ENCODE results near the gene PTPN1.

PTPN1 gene

DNA sequence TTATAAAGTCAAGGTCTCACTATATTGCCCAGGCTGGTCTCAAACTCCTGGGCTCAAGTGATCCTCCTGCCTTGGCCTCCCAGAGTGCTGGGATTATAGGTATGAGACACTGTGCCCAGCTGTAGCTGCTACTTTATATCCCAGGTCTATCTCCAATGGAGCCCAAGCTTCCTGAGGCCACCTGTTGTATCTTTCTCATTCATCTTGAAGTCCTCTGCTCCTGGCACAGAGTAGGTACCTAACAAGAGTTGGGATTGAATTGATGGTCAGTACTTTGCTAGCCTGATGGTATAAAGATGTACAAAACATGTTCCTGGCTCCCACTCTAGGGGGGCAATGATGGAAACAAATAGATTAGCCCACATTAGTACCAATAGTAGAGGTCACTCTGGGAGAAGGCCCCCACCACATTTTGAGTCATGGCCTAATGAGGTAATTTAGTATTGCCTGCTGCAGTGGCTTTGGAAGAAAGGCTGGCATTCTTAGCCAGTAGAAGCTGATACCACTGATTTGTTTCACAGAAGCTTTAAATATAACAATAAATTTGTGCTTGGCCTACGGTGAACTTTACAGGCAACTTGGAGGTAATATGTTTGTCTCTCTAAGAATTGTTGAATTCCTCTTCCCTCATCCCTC, 5.4 kb downstream of the PTPN1 start:
- Histone ChIP-seq H3K27me3 (no peaks in the 10 kb centered on the region), H3K27ac (peak overlapping the region; percentile 80), H3K36me3 (no peaks in the 10 kb centered on the region), H3K4me3 (ENCODE audit: low read depth in 1 of 2, low read length in 1 of 2) (peak overlapping the region; percentile 4 to 6), H3K9me3 (no peaks in the 10 kb centered on the region), H3K4me1 (ENCODE audit: control insufficient read depth in 1 of 2, insufficient read depth in 1 of 2, low read depth in 1 of 2, low read length in 1 of 2) (peaks cover 98 to 99% of the 10 kb centered on the region in 2 experiments)
- TF ChIP-seq, protein P1, sequence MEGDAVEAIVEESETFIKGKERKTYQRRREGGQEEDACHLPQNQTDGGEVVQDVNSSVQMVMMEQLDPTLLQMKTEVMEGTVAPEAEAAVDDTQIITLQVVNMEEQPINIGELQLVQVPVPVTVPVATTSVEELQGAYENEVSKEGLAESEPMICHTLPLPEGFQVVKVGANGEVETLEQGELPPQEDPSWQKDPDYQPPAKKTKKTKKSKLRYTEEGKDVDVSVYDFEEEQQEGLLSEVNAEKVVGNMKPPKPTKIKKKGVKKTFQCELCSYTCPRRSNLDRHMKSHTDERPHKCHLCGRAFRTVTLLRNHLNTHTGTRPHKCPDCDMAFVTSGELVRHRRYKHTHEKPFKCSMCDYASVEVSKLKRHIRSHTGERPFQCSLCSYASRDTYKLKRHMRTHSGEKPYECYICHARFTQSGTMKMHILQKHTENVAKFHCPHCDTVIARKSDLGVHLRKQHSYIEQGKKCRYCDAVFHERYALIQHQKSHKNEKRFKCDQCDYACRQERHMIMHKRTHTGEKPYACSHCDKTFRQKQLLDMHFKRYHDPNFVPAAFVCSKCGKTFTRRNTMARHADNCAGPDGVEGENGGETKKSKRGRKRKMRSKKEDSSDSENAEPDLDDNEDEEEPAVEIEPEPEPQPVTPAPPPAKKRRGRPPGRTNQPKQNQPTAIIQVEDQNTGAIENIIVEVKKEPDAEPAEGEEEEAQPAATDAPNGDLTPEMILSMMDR (IDR thresholded peaks at IDR 0.05): no peak

DNA sequence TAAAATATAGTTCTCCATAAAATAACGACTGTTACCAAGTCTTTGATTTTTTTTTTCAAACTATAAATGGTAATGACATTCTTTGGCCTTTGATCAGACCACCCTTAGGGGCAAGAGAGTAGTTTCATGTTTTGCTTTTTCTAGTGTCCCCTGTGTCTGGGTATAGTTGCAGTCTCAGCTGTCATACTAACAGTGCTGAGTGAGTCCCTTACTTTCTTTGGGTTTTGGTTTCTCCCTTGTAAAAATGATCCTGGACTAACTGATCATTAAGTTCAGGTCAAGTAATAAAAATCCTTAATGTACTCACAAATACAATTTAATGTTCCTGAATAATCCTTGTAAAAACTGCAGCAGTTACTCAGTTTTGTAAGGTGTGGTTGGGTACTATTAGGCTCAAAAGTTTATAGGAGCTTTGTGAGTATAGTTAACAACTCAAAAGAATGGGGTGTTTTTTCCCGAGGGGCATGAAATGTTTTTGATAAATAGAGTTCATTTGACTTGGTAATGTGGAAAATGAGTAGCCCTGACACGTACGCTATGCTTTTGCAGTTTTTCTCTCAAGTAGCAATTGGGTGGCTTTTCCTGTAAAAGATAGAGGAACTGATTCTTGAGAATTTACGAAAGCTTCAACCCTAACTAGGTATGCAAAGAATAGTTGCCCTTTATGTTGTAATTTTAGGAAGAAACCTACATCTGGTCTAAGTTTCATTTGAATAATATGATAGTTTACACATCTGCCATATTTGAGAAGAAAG, 6.2 kb downstream of the PTPN1 start:
- H3K27me3 ChIP-seq: no peaks in the 10 kb centered on the region
- H3K36me3 ChIP-seq: no peaks in the 10 kb centered on the region
- TF ChIP-seq, protein P1 (IDR thresholded peaks at IDR 0.05): no peak
- H3K4me1 ChIP-seq (ENCODE audit: control insufficient read depth in 1 of 2, insufficient read depth in 1 of 2, low read depth in 1 of 2, low read length in 1 of 2): peaks cover 98 to 100% of the 10 kb centered on the region in 2 experiments
- no peaks in the 10 kb centered on the region for H3K9me3 ChIP-seq
- peak overlapping the region; percentile 80 for H3K27ac ChIP-seq
- peak overlapping the region; percentile 26 to 33 for H3K4me3 ChIP-seq (ENCODE audit: low read depth in 1 of 2, low read length in 1 of 2)

DNA sequence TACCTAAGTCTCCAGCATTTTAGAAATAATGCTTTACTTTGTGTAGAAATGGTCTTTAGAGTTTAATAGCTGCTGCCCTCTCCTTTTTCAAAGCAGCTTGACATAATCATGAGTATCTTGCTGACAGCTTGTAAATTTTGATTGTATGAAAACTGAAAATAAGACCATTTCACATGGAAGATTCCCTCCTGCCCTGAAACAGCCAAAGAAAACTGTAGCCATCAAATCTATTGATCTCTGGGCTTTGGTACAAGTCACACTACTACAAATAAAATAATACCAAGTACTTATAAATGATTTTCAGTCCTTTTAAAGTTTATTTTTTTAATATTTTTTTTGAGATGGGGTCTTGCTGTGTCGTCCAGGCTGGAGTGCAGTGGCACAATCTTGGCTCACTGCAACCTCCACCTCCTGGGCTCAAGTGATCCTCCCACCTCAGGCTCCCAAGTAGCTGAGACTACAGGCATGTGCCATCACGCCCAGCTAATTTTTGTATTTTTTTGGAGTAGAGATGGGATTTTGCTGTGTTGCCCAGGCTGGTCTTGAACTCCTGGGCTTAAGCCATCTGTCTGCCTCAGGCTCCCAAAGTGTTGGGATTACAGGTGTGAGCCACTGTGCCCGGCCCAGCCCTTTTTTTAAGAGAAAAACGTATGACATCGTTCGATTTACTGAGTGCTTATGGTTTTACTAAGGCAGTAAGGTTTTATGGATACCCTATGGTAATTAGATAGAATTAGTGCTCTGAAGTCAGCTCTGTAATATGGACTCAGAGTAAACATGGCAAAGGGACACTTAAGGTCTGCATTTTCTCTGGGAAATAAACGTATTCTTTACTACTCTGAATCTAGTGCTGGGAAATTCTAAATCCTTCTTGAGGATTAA, 7.0 kb downstream of the PTPN1 start:
- H3K9me3 ChIP-seq: no peaks in the 10 kb centered on the region
- no peaks in the 10 kb centered on the region for H3K36me3 ChIP-seq
- peak overlapping the region; percentile 26 to 33 for H3K4me3 ChIP-seq (ENCODE audit: low read depth in 1 of 2, low read length in 1 of 2)
- peak overlapping the region; percentile 80 for H3K27ac ChIP-seq
- TF ChIP-seq, protein P1 (IDR thresholded peaks at IDR 0.05): no peak
- H3K4me1 ChIP-seq (ENCODE audit: control insufficient read depth in 1 of 2, insufficient read depth in 1 of 2, low read depth in 1 of 2, low read length in 1 of 2): peaks cover 98 to 100% of the 10 kb centered on the region in 2 experiments
- no peaks in the 10 kb centered on the region for H3K27me3 ChIP-seq

DNA sequence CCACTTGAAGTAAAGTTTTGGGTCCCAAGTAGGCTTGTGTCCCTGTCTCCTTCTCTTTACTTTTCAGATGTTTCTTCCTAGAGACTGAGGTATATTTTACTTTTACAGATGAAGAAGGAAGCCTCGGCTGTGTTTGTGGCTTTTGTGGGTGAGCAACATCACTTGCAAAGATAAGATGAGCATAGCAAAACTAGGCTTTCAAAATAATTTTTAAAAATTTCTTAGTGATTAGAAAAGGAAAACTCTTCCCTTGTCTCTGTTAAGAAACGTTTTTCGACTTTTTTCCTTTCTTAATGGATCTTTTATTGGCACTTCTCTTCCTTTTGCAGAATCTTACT, 7.6 kb downstream of the PTPN1 start:
- Histone ChIP-seq H3K27ac (peak overlapping the region; percentile 80), H3K4me1 (ENCODE audit: control insufficient read depth in 1 of 2, insufficient read depth in 1 of 2, low read depth in 1 of 2, low read length in 1 of 2) (peaks cover 97 to 100% of the 10 kb centered on the region in 2 experiments), H3K9me3 (no peaks in the 10 kb centered on the region), H3K27me3 (no peaks in the 10 kb centered on the region), H3K4me3 (ENCODE audit: low read depth in 1 of 2, low read length in 1 of 2) (no peak overlapping the region), H3K36me3 (no peaks in the 10 kb centered on the region)
- TF ChIP-seq, protein P1 (IDR thresholded peaks at IDR 0.05): no peak

DNA sequence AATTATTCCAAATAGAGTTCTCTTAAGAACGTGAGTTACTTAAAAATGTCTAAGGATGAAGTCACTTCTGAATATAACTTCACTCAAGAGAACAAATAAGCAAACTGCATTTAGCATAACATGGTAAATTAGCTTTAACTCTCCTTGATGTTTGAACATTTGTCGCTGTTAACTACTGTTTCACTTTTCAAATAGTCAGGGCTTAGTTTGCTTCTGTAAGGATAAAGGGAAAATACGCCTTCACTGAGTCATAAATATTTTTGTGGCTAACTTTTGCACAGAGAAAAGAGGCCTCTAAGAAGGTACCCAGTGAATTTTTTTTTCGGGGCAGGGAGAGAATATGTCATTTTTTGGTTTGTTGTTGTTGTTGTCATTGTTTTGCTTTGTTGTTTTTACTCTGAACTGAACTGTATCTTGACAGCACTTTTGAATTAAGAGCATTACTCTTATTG, 8.1 kb downstream of the PTPN1 start:
- no peaks in the 10 kb centered on the region for H3K9me3 ChIP-seq
- H3K27ac ChIP-seq: peak overlapping the region; percentile 80
- H3K36me3 ChIP-seq: no peaks in the 10 kb centered on the region
- peaks cover 97 to 99% of the 10 kb centered on the region in 2 experiments for H3K4me1 ChIP-seq (ENCODE audit: control insufficient read depth in 1 of 2, insufficient read depth in 1 of 2, low read depth in 1 of 2, low read length in 1 of 2)
- TF ChIP-seq, protein P1 (IDR thresholded peaks at IDR 0.05): no peak
- no peak overlapping the region for H3K4me3 ChIP-seq (ENCODE audit: low read depth in 1 of 2, low read length in 1 of 2)
- no peaks in the 10 kb centered on the region for H3K27me3 ChIP-seq

Data from neutrophil (primary cell).